HG03442 (cell line): ENCODE results near the gene CIB1.
"Not testable (repeated sequence)": the region's sequence is repeated elsewhere in the genome, so short reads cannot be mapped to it uniquely, and the experiment has no call there.

Source experiments
- ATAC-seq: cut with Tn5 transposase; IDR thresholded peaks from one replicate; pipeline ENCODE4 v1.9.1; 2021; ENCODE audit warnings: mild to moderate bottlenecking, moderate library complexity; ENCODE audit not compliant: unreplicated experiment

Gene CIB1

GRCh38 chr15:90233387-90234095 lies at the start of gene CIB1:
TSS of gene CIB1 (minus strand) at chr15:90233941. CDS start at chr15:90233885, 56 bp downstream.
- peak; percentile 87 for ATAC-seq

- not testable (repeated sequence) for ATAC-seq
Measured at GRCh38 chr15:90281637-90282036, 47.9 kb upstream of the CIB1 start.

DNA sequence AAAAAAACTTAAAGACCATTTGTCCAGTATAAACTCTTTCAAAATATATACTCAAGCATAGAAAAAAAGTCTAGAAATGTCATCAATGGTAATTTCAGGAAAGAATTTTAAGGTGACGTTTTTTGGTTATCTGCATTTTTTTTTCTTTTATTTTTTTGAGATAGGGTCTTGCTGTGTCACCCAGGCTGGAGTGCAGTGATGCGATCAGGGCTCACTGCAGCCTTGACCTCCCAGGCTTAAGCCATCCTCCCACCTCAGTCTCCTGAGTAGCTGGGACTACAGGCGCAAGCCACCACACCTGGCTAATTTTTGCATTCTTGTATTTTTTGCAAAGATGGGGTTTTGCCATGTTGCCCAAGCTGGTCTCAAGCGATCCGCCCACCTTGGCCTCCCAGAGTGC lies 47.0 kb upstream of the CIB1 start:
- not testable (repeated sequence) for ATAC-seq

- ATAC-seq = not testable (repeated sequence)
Measured at GRCh38 chr15:90278467-90278866, 44.7 kb upstream of the CIB1 start.

DNA sequence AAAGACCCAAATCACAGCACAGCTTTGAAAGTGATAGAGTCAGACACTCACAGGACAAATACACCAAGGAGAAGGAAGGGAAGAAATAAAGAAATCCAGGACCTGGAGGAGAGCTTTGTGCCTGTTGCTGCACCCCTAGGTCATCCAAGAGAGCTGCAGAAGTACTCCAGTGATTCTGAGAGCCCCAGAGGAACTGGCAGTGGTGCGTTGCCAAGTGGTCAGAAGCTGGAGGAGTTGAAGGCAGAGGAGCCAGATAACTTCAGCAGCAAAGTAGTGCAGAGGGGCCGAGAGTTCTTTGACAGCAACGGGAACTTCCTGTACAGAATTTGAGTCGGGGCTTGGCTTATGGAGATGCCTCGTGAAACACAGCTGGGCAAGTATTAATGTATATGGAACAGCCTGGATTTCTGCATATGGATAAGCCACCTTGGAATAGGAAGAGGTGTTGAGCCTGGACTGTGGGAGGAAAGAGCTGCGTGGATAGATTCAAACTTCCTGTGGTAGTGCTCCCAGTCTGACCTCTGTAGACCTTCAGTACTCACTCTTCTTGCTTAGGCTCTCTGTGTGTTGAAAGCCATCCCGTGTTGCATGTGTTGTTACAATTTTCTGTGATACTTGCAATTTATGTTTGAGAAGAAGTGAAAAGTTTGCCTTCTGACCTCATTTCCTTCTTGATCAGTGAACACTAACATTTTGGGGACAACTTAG lies 37.9 kb upstream of the CIB1 start:
- no peak for ATAC-seq

GRCh38 chr15:90270502-90271150 lies 36.9 kb upstream of the CIB1 start:
- ATAC-seq = no peak

DNA sequence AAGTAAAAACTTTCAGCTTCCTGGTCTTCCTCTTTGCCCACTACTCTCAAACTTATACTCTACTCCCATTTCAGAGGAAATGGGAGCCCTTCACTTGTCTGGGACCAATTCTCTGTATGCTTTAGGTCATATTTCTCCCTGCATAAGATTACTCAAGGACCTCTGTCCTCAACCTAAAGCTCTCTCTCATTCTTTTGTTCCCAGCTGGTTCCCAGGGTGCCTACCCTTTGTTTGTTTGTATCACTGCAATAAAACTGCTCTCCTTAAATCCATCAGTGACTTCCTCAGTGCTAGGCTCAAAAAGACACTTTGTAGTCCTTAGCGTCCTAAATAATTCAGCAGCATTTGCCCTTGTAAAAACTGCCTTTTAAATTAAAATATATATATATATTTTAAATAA lies 34.7 kb upstream of the CIB1 start:
- ATAC-seq = no peak

DNA sequence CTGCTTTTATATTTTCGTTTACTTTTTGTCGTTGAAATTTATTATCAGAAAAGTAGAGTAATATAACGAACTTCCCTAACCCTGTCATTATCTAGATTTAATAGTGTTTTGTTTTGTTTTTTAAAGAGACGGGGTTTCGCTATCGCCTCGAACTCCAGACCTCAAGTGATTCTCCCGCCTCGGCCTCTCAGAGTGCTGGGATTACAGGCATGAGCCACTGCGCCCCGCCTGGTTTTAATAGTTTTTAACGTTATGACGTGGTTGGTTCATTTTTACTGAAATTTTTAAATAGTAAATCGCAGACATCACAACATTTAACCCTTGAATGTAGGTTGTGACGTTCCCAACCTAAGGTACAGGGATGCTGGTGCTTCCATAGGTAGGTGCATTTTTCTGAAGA lies 32.7 kb upstream of the CIB1 start:
- no peak for ATAC-seq

DNA sequence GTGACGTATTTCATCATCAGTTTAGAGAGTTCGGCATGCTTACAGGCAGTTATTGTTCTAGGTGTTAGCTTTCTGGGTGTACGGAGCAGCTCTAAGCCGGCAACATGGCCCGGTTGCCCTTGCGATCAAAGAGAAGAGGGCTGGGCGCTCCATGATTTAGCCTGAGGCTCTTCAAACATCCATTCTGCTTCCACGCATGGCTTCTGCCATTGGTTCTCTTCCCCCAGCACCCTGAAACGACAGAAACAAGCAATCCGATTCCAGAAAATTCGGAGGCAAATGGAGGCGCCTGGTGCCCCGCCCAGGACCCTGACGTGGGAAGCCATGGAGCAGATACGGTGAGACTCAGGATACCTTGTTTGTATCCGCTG lies 32.3 kb upstream of the CIB1 start:
- ATAC-seq = no peak

DNA sequence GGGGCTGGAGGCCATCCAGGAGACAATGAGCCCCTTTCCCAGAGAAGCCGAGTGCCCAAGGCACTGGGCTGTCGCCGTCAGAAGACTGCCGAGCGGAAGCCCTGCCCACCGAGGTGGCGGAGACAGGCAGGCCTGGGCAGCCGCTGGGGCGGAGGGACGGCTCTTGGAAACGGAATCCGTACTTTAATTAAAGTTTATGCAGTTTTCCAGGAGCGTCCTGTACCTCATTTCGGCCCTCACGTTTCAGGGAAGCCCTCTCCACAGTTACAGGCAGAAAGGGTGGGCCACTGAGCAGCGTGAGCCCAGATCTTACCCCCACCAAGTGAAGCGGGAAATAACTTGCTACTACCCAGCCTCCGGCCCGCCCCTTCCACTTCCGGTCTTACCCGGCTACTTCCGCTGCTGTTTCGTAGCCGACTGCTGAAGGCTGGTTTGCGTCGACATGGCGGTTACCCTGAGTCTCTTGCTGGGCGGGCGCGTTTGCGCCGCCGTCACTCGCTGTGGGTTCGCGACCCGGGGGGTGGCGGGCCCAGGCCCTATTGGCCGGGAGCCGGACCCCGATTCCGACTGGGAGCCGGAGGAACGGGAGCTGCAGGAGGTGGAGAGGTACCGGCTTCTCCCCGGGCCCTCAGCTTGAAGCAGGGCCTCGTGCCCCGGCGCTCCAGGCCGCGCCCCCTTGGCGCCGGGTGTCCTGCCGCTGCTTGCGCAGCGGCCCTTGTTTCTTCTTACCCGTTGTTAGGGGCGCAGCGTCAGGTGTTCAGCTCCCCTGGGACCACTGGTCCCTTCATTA lies 31.7 kb upstream of the CIB1 start, which contains the start of gene NGRN:
Gene NGRN (plus strand): TSS at position 402 of the 790 bp plus-strand sequence. CDS start 41 bp downstream, at position 443.
- peak; percentile 90 for ATAC-seq

GRCh38 chr15:90264671-90265070 lies 30.9 kb upstream of the CIB1 start:
- ATAC-seq = no peak

DNA sequence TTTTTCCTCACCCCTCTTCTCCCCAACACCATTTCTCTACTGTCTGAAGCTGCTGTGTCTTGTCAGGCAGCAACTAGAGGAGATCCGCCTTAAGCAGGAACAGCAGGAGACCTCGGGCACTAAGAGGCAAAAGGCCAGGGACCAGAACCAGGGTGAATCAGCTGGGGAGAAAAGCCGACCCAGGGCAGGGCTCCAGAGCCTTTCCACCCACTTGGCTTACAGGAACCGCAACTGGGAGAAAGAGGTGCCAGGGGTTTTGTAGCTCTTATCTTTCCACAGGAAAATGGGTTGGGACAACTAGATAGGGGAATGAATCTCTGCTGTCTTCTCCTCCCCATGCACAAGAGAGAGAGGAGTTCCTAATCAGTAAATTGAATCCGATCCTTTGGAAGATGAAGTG lies 28.7 kb upstream of the CIB1 start:
- no peak for ATAC-seq

GRCh38 chr15:90261811-90262210 lies 28.1 kb upstream of the CIB1 start:
- no peak for ATAC-seq

GRCh38 chr15:90260731-90261130 lies 27.0 kb upstream of the CIB1 start:
- not testable (repeated sequence) for ATAC-seq

GRCh38 chr15:90259524-90259923 lies 25.8 kb upstream of the CIB1 start:
- ATAC-seq = peak; percentile 67

- no peak for ATAC-seq
Measured at GRCh38 chr15:90257776-90258175, 24.0 kb upstream of the CIB1 start.

DNA sequence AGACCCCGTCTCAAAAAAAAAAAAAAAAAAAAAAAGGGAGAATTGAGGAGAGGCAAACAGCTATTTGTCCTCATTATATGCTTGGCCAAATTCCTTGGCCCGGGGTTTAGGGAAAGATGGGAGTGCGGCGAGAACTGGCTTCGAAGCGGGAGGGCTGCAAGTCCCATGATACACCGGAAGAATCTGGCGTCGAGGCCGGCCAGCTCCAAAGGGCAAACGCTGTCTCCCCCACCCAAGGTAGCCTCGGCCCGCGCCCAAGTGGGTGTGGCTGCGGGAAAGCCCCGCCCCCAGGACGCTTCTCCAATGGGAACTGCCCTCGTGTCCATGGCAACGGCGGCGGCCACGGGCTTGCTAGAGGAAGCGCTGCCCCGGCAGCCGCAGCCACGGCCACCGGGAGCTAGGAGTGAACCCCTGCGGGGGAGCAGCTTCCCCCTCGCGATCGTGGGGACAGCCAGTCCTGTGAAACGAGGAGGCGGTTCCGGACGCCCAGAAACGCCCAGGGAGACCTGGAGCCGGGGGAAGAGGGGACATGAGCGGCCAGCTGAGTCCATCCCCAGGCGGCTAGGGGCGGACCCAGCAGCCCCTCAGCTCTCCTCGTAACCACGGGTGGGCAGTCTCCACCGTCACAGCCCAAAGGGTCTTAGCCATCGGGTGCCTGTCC lies 15.6 kb upstream of the CIB1 start, which contains the start of gene TTLL13:
Gene TTLL13 (plus strand): TSS at position 354 of the 661 bp plus-strand sequence. CDS start 1,075 bp downstream, outside the sequence.
- ATAC-seq = peak; percentile 53

GRCh38 chr15:90248789-90249202 lies 15.1 kb upstream of the CIB1 start:
- ATAC-seq = no peak

- ATAC-seq = no peak
Measured at GRCh38 chr15:90243943-90244639, 10.3 kb upstream of the CIB1 start.
